Colonic mucosa (tissue), 4 donors: Measurements from ENCODE around the gene TMC7. TPM values are rescaled to one million over a fixed set of nuclear protein-coding genes. Genes with fewer than 3 reads are reported as not detected.

ENCODE experiments used
- DNase-seq: peaks from one replicate; pipeline ENCODE4 v3.0.0-alpha.2; 2020
- H3K27ac ChIP-seq: fragments of 200-600 bp; one replicate; pipeline ENCODE4 v1.8.0; 2021
- H3K27me3 ChIP-seq: fragments of 200-600 bp; one replicate; pipeline ENCODE4 v1.8.0; 2021
- H3K36me3 ChIP-seq: fragments of 200-600 bp; one replicate; pipeline ENCODE4 v1.8.0; 2021
- H3K4me1 ChIP-seq: fragments of 200-600 bp; one replicate; pipeline ENCODE4 v1.8.0; 2021; ENCODE audit warnings: mild to moderate bottlenecking
- H3K4me3 ChIP-seq: fragments of 200-600 bp; one replicate; pipeline ENCODE4 v1.8.0; 2021
- H3K9ac ChIP-seq, 2 donors: one replicate each; pipeline ENCODE4 v1.7.0; 2013; ENCODE audit warnings: control low read depth in 2 of 2, low read depth in 2 of 2, low read length in 2 of 2
- H3K9me3 ChIP-seq: fragments of 200-600 bp; one replicate; pipeline ENCODE4 v1.8.0; 2021
- intact Hi-C: fragments of 100-400 bp; cut with DNase I; formaldehyde crosslinking; loops from one replicate; pipeline ENCODE4 v1.14.1; 2022
- total RNA-seq, 2 donors: library from RNA; stranded (reverse); fragmentation: NEBNext Ultra II Directional in 1 of 2; extraction: Animal tissue kit (Norgen Biotek cat#: 25700) in 1 of 2; gene quantifications; one replicate each; pipeline ENCODE4 v1.2.1, GENCODE V29; 2021
- TF ChIP-seq, protein P1 (sequence below): fragments of 200-600 bp; IDR thresholded peaks from one replicate; pipeline ENCODE4 v1.8.0; 2022; ENCODE audit warnings: antibody characterized with exemption, mild to moderate bottlenecking
- donor health status: healthy.
- donor health status: DM: no; HTN: no; CAD: no.
- donor health status: DM: no; HTN: no; CAD: no.

TMC7 gene
- 10 to 100 TPM; 10.0 to 10.6 TPM for total RNA-seq

DNA sequence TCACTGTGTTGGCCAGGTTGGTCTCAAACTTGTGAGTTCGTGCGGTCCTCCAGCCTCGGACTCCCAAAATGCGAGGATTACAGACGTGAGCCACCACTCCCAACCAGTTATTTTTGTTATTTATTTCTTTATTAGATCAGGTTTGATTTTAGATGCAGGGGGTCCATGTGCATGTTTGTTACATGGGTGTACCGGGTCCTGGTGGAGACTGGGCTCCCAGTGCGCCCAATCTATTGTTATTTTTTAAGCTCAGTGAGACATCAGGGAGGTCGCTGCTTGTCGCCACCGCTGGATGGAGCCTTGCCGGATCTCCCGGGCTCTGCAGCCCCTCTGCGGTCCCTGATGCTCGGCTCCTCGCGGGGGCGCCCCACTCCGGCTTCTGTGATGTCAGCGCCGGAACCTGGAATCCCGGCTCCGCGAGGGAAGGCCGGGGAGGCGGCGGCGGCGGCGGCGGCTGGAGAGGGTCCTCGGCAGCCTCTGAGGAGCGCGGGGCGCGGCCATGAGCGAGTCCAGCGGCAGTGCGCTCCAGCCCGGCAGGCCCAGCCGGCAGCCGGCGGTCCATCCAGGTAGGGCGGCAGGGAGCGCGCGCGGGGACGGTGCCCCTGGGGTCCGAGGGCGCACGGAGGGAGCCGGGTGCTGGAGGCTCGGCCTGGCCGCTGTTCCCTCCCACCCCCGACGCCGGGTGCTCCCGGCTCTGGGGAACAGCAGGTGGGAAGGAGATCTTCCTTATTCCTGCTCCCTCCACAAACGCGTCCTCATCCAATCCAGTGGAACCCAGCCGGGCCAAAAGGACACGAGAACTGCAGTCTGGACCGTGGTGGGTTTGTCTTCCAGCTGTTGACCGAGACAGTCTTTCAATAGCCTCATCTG is at the start of gene TMC7:
TSS of gene TMC7 (plus strand) at position 370 of the 870 bp plus-strand sequence. CDS start at position 500, 130 bp downstream.
- DNase-seq: peak; percentile 92
- intact Hi-C loops: loop anchor here (2.0 to 10.0 kb wide), 2 partner anchors 89 to 391 kb away; no protein-coding TSS in a partner anchor
- no peaks in the 10 kb centered on the region for H3K4me1 ChIP-seq
- H3K9me3 ChIP-seq: no peaks in the 10 kb centered on the region
- H3K36me3 ChIP-seq: no peaks in the 10 kb centered on the region
- peak within 1 kb of the TSS; percentile 83 to 88 for H3K9ac ChIP-seq
- peak within 1 kb of the TSS; percentile 72 for H3K27ac ChIP-seq
- peak within 1 kb of the TSS; percentile 76 for H3K4me3 ChIP-seq
- TF ChIP-seq, protein P1, sequence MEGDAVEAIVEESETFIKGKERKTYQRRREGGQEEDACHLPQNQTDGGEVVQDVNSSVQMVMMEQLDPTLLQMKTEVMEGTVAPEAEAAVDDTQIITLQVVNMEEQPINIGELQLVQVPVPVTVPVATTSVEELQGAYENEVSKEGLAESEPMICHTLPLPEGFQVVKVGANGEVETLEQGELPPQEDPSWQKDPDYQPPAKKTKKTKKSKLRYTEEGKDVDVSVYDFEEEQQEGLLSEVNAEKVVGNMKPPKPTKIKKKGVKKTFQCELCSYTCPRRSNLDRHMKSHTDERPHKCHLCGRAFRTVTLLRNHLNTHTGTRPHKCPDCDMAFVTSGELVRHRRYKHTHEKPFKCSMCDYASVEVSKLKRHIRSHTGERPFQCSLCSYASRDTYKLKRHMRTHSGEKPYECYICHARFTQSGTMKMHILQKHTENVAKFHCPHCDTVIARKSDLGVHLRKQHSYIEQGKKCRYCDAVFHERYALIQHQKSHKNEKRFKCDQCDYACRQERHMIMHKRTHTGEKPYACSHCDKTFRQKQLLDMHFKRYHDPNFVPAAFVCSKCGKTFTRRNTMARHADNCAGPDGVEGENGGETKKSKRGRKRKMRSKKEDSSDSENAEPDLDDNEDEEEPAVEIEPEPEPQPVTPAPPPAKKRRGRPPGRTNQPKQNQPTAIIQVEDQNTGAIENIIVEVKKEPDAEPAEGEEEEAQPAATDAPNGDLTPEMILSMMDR: peak; percentile 55
- H3K27me3 ChIP-seq: peaks cover 3% of the 10 kb centered on the region

- no peaks in the 10 kb centered on the region for H3K4me1 ChIP-seq
- no peak overlapping the region for H3K9ac ChIP-seq
- peak overlapping the region; percentile 0 for H3K27ac ChIP-seq
- no peaks in the 10 kb centered on the region for H3K27me3 ChIP-seq
- TF ChIP-seq, protein P1: no peak
- intact Hi-C loops: no loop called here
- no peak for DNase-seq
- no peak overlapping the region for H3K4me3 ChIP-seq
- H3K9me3 ChIP-seq: no peaks in the 10 kb centered on the region
- no peaks in the 10 kb centered on the region for H3K36me3 ChIP-seq
Measured at GRCh38 chr16:18936727-18937340, 46.9 kb upstream of the TMC7 start.

DNA sequence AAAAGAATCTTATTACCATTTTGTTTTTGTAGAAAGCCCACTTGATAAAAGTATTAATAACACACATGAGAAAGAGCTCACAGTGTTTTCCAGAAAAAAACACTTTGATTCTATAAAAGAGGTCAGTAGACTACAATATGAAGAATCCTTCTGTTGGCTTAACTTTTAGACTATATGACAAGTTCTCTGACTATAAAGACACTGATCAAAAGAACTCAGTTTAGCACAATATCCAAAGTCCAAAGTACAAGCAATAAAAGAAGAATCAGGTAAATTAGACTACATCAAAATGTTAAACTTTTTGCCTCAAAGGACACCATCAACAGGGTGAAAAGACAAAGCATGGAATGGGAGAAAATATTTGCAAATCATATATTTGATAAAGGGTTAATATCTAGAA is 46.3 kb upstream of the TMC7 start:
- Histone ChIP-seq H3K27me3 (no peaks in the 10 kb centered on the region), H3K9ac (no peak overlapping the region), H3K4me3 (no peak overlapping the region), H3K27ac (peak overlapping the region; percentile 0), H3K4me1 (no peaks in the 10 kb centered on the region), H3K9me3 (no peaks in the 10 kb centered on the region), H3K36me3 (no peaks in the 10 kb centered on the region)
- DNase-seq: no peak
- TF ChIP-seq, protein P1: no peak
- intact Hi-C loops: no loop called here

- no peaks in the 10 kb centered on the region for H3K9me3 ChIP-seq
- no peak overlapping the region for H3K9ac ChIP-seq
- intact Hi-C loops: no loop called here
- no peaks in the 10 kb centered on the region for H3K4me1 ChIP-seq
- TF ChIP-seq, protein P1: no peak
- no peaks in the 10 kb centered on the region for H3K27me3 ChIP-seq
- no peak overlapping the region for H3K4me3 ChIP-seq
- no peak overlapping the region for H3K27ac ChIP-seq
- no peak for DNase-seq
- no peaks in the 10 kb centered on the region for H3K36me3 ChIP-seq
Measured at GRCh38 chr16:18938986-18939385, 44.7 kb upstream of the TMC7 start.

GRCh38 chr16:18941471-18941870 is 42.3 kb upstream of the TMC7 start:
- intact Hi-C loops: no loop called here
- no peaks in the 10 kb centered on the region for H3K36me3 ChIP-seq
- TF ChIP-seq, protein P1: no peak
- H3K9ac ChIP-seq: no peak overlapping the region
- H3K4me1 ChIP-seq: no peaks in the 10 kb centered on the region
- DNase-seq: no peak
- no peak overlapping the region for H3K4me3 ChIP-seq
- H3K27me3 ChIP-seq: no peaks in the 10 kb centered on the region
- peak overlapping the region; percentile 19 for H3K27ac ChIP-seq
- no peaks in the 10 kb centered on the region for H3K9me3 ChIP-seq
